Esophagus (tissue), 2 donors: ENCODE measurements around the gene DMC1. TPM values are rescaled to one million over a fixed set of nuclear protein-coding genes. Genes with fewer than 3 reads are reported as not detected.
"Not testable (repeated sequence)": the region's sequence is repeated elsewhere in the genome, so short reads cannot be mapped to it uniquely, and the experiment has no call there.

Experiments
- H3K27ac ChIP-seq, 2 donors: one replicate each; pipeline ENCODE4 v1.5.1; 2013; ENCODE audit warnings: low read depth in 2 of 2, mild to moderate bottlenecking in 2 of 2, inconsistent platforms in 1 of 2, low read length in 1 of 2, moderate library complexity in 1 of 2
- H3K27me3 ChIP-seq, 2 donors: one replicate each; pipeline ENCODE4 v1.6.1; 2013; ENCODE audit warnings: low read length in 2 of 2, control low read depth in 1 of 2, mild to moderate bottlenecking in 1 of 2; ENCODE audit not compliant: insufficient read depth in 2 of 2, control insufficient read depth in 1 of 2
- H3K36me3 ChIP-seq, 2 donors: one replicate each; pipeline ENCODE4 v1.6.1; 2013; ENCODE audit warnings: low read length in 1 of 2; ENCODE audit not compliant: control insufficient read depth in 2 of 2, insufficient read depth in 2 of 2
- H3K4me1 ChIP-seq, 2 donors: one replicate each; pipeline ENCODE4 v1.6.1; 2013; ENCODE audit warnings: low read length in 1 of 2; ENCODE audit not compliant: control insufficient read depth in 2 of 2, insufficient read depth in 2 of 2
- H3K4me3 ChIP-seq, 2 donors: one replicate each; pipeline ENCODE4 v1.5.1; 2013; ENCODE audit warnings: low read length in 2 of 2, mild to moderate bottlenecking in 2 of 2, low read depth in 1 of 2, moderate library complexity in 1 of 2
- H3K9me3 ChIP-seq, 2 donors: one replicate each; pipeline ENCODE4 v1.6.1; 2013; ENCODE audit warnings: mild to moderate bottlenecking in 2 of 2, low read depth in 1 of 2, low read length in 1 of 2, moderate library complexity in 1 of 2; ENCODE audit not compliant: control insufficient read depth in 2 of 2, insufficient read depth in 1 of 2
- whole genome bisulfite sequencing, 2 donors: extraction: QIAGEN DNeasy Blood & Tissue Kit; methylation state at CpG; one replicate each; pipeline ENCODE4 v1.1.7; 2013; 5-methylcytosine and 5-hydroxymethylcytosine counted together
- polyA plus RNA-seq, 2 donors: library from polyadenylated mRNA; stranded (reverse); fragments of 200-250 nt; gene quantifications; one replicate each; pipeline ENCODE4 v1.2.3, GENCODE V29; 2013
- donor health status: healthy with polysubstance abuse.
- donor health status: Bipolar disorder and iron deficiency.

DMC1 gene
- 1 to 10 TPM in 1 of 2 donors, under 1 TPM in 1; 0.51 to 1.3 TPM for polyA plus RNA-seq

- no peaks in the 10 kb centered on the region for H3K36me3 ChIP-seq
- peak within 1 kb of the TSS; percentile 59 to 63 for H3K4me3 ChIP-seq
- WGBS, 2 donors = 1% methylated on average over 54 to 63 of the region's 64 CpGs
- no peaks in the 10 kb centered on the region for H3K27me3 ChIP-seq
- peak within 1 kb of the TSS; percentile 85 to 86 for H3K27ac ChIP-seq
- peaks cover 0 to 3% of the 10 kb centered on the region in 2 donors for H3K4me1 ChIP-seq
- no peaks in the 10 kb centered on the region for H3K9me3 ChIP-seq
These were observed at the start of gene DMC1 for GRCh38 chr22:38569972-38570778. DMC1 (minus strand) TSS chr22:38570183; CDS start chr22:38568256, 1,927 bp downstream.

GRCh38 chr22:38618682-38619081 lies 48.7 kb upstream of the DMC1 start:
- Histone ChIP-seq H3K4me1 (peaks cover 0 to 5% of the 10 kb centered on the region in 2 donors), H3K27ac (no peak overlapping the region), H3K27me3 (no peaks in the 10 kb centered on the region), H3K9me3 (no peaks in the 10 kb centered on the region), H3K36me3 (no peaks in the 10 kb centered on the region), H3K4me3 (no peak overlapping the region)
- WGBS, 2 donors = 87 to 93% methylated on average over 2 of the region's 2 CpGs

- no peak overlapping the region for H3K27ac ChIP-seq
- H3K4me3 ChIP-seq = no peak overlapping the region
- peaks cover 0 to 5% of the 10 kb centered on the region in 2 donors for H3K4me1 ChIP-seq
- no peaks in the 10 kb centered on the region for H3K27me3 ChIP-seq
- 86 to 96% methylated on average over 1 of the region's 1 CpG for WGBS, 2 donors
- no peaks in the 10 kb centered on the region for H3K36me3 ChIP-seq
- no peaks in the 10 kb centered on the region for H3K9me3 ChIP-seq
These were observed 48.3 kb upstream of the DMC1 start for GRCh38 chr22:38618258-38618657.

GRCh38 chr22:38615064-38615405 lies 45.1 kb upstream of the DMC1 start:
- H3K27me3 ChIP-seq, H3K4me3 ChIP-seq, H3K36me3 ChIP-seq, H3K27ac ChIP-seq, H3K4me1 ChIP-seq, H3K9me3 ChIP-seq: not testable (repeated sequence)
- 83 to 85% methylated on average over 9 of the region's 9 CpGs for WGBS, 2 donors

- 64 to 71% methylated on average over 4 of the region's 4 CpGs for WGBS, 2 donors
- H3K27ac ChIP-seq = no peak overlapping the region
- no peak overlapping the region for H3K4me3 ChIP-seq
- no peaks in the 10 kb centered on the region for H3K27me3 ChIP-seq
- peaks cover 0 to 5% of the 10 kb centered on the region in 2 donors for H3K4me1 ChIP-seq
- no peaks in the 10 kb centered on the region for H3K9me3 ChIP-seq
- H3K36me3 ChIP-seq = no peaks in the 10 kb centered on the region
These were observed 44.5 kb upstream of the DMC1 start for GRCh38 chr22:38614332-38615063.

- Histone ChIP-seq H3K27me3 (no peaks in the 10 kb centered on the region), H3K27ac (no peak overlapping the region), H3K36me3 (no peaks in the 10 kb centered on the region), H3K9me3 (no peaks in the 10 kb centered on the region), H3K4me3 (no peak overlapping the region), H3K4me1 (peaks cover 0 to 5% of the 10 kb centered on the region in 2 donors)
- 88 to 89% methylated on average over 4 of the region's 4 CpGs for WGBS, 2 donors
These were observed 43.6 kb upstream of the DMC1 start for GRCh38 chr22:38613588-38613987.

- Histone ChIP-seq H3K4me3 (no peak overlapping the region), H3K27ac (no peak overlapping the region), H3K27me3 (no peaks in the 10 kb centered on the region), H3K36me3 (no peaks in the 10 kb centered on the region), H3K4me1 (peaks cover 0 to 5% of the 10 kb centered on the region in 2 donors), H3K9me3 (no peaks in the 10 kb centered on the region)
- 75 to 80% methylated on average over 5 of the region's 5 CpGs for WGBS, 2 donors
These were observed 42.4 kb upstream of the DMC1 start for GRCh38 chr22:38612217-38613006.

- no peak overlapping the region for H3K4me3 ChIP-seq
These were observed 41.6 kb upstream of the DMC1 start for GRCh38 chr22:38611559-38611958.

GRCh38 chr22:38610234-38610633 lies 40.3 kb upstream of the DMC1 start:
- Histone ChIP-seq H3K27ac (no peak overlapping the region), H3K27me3 (no peaks in the 10 kb centered on the region), H3K4me3 (no peak overlapping the region), H3K9me3 (no peaks in the 10 kb centered on the region), H3K4me1 (no peaks in the 10 kb centered on the region), H3K36me3 (no peaks in the 10 kb centered on the region)
- WGBS, 2 donors = 91% methylated on average over 5 of the region's 5 CpGs

More at GRCh38 chr22:38611559-38611958, 41.6 kb upstream of the DMC1 start:
- Histone ChIP-seq H3K27me3 (no peaks in the 10 kb centered on the region), H3K27ac (no peak overlapping the region), H3K9me3 (no peaks in the 10 kb centered on the region), H3K4me1 (peaks cover 0 to 5% of the 10 kb centered on the region in 2 donors), H3K36me3 (no peaks in the 10 kb centered on the region)
- WGBS, 2 donors = 93 to 95% methylated on average over 5 of the region's 5 CpGs
